H1 (cell line): ENCODE measurements around the gene TMEM128. TPM values are rescaled to one million over a fixed set of nuclear protein-coding genes. Genes with fewer than 3 reads are reported as not detected.

Experiments
- CTCF ChIA-PET: fragments of 300-600 bp; sonication (Branson Sonifier 250); formaldehyde crosslinking; loops from one replicate; lab custom pipeline; 2021; ENCODE audit not compliant: partially characterized antibody; lab: Charles Lee
- POLR2A ChIA-PET: fragments of 300-600 bp; sonication (Branson Sonifier 250); formaldehyde crosslinking; loops from one replicate; lab custom pipeline; 2021; ENCODE audit warnings: inconsistent platforms; ENCODE audit not compliant: partially characterized antibody; lab: Charles Lee
- DNase-seq, 2 experiments: peaks; one replicate each; pipeline versions ENCODE4 v3.0.0 to v3.0.0-alpha.2; 2010 to 2022; ENCODE audit warnings: low spot score in 2 of 2, low read depth in 1 of 2, mixed read lengths in 1 of 2
- FAIRE-seq: peaks from 2 replicates; lab custom pipeline; 2011; peaks lifted over from hg19 to GRCh38; lab: Jason Lieb, UNC
- H2AFZ ChIP-seq: 2 replicates; pipeline ENCODE4 v1.8.1; 2012; ENCODE audit warnings: low read length, inconsistent platforms
- H2AK5ac ChIP-seq: 2 replicates; pipeline ENCODE4 v1.6.1; 2013; ENCODE audit warnings: low read depth, low read length
- H2BK120ac ChIP-seq: replicated peaks from 2 replicates; pipeline ENCODE3; 2013; ENCODE audit warnings: low read depth, low read length, inconsistent platforms
- H2BK12ac ChIP-seq: 2 replicates; pipeline ENCODE4 v1.6.1; 2013; ENCODE audit warnings: low read depth, low read length
- H2BK15ac ChIP-seq: 2 replicates; pipeline ENCODE4 v1.6.1; 2013; ENCODE audit warnings: low read length
- H2BK20ac ChIP-seq: 2 replicates; pipeline ENCODE4 v1.6.1; 2013; ENCODE audit warnings: low read length
- H2BK5ac ChIP-seq: 2 replicates; pipeline ENCODE4 v1.6.1; 2013; ENCODE audit warnings: low read depth, low read length
- H3K14ac ChIP-seq: 2 replicates; pipeline ENCODE4 v1.6.1; 2013; ENCODE audit warnings: inconsistent platforms; ENCODE audit not compliant: insufficient read length
- H3K18ac ChIP-seq: 2 replicates; pipeline ENCODE4 v1.6.1; 2013; ENCODE audit warnings: low read length; ENCODE audit errors: extremely low read depth
- H3K23ac ChIP-seq: 2 replicates; pipeline ENCODE4 v1.6.1; 2013; ENCODE audit warnings: inconsistent platforms; ENCODE audit not compliant: insufficient read length
- H3K23me2 ChIP-seq: 2 replicates; pipeline ENCODE4 v1.6.1; 2013; ENCODE audit warnings: low read depth, low read length
- H3K27ac ChIP-seq: 2 replicates; pipeline ENCODE4 v1.6.1; 2011; ENCODE audit warnings: low read depth, low read length, inconsistent platforms
- H3K27me3 ChIP-seq, 4 experiments: replicated peaks in 1 of 4; 1 replicate in 1 of 4; 2 replicates in 3 of 4; pipeline versions ENCODE4 v1.6.1 to v1.8.1; 2011 to 2013; ENCODE audit warnings: low read length in 3 of 4, mild to moderate bottlenecking in 3 of 4, inconsistent platforms in 2 of 4, mixed read lengths in 2 of 4, moderate library complexity in 1 of 4; ENCODE audit not compliant: control insufficient read depth in 3 of 4, insufficient read depth in 3 of 4; ENCODE audit errors: extremely low read depth in 1 of 4
- H3K36me3 ChIP-seq, 4 experiments: 2 replicates each; pipeline versions ENCODE4 v1.6.1 to v1.8.1; 2011 to 2013; ENCODE audit warnings: mild to moderate bottlenecking in 4 of 4, low read length in 3 of 4, moderate library complexity in 2 of 4, control low read depth in 1 of 4, inconsistent platforms in 1 of 4; ENCODE audit not compliant: insufficient read depth in 4 of 4, control insufficient read depth in 2 of 4
- H3K4ac ChIP-seq: replicated peaks from 2 replicates; pipeline ENCODE3; 2013; ENCODE audit warnings: low read length, low read depth, mixed read lengths, inconsistent platforms; ENCODE audit not compliant: insufficient read length
- H3K4me1 ChIP-seq, 4 experiments: replicated peaks in 1 of 4; 1 replicate in 1 of 4; 2 replicates in 3 of 4; pipeline versions ENCODE4 v1.6.1 to v1.8.1; 2011 to 2013; ENCODE audit warnings: low read length in 3 of 4, inconsistent platforms in 2 of 4, mixed read lengths in 1 of 4; ENCODE audit not compliant: insufficient read depth in 4 of 4, control insufficient read depth in 3 of 4
- H3K4me2 ChIP-seq, 2 experiments: 2 replicates each; pipeline versions ENCODE4 v1.6.1 to v1.8.1; 2011 to 2013; ENCODE audit warnings: low read depth in 2 of 2, low read length in 2 of 2, control low read depth in 1 of 2, inconsistent platforms in 1 of 2, mild to moderate bottlenecking in 1 of 2; ENCODE audit not compliant: insufficient read depth in 1 of 2
- H3K4me3 ChIP-seq, 4 experiments: fragments of 200-600, 300-600 bp in 1 of 4; sonication (generic), shearing (Covaris generic), sonication (Bioruptor Twin) in 1 of 4; 2 replicates each; pipeline versions ENCODE4 v1.5.1 to v1.8.1; 2011 to 2016; ENCODE audit warnings: low read length in 4 of 4, low read depth in 3 of 4, control low read depth in 2 of 4, inconsistent platforms in 2 of 4, mild to moderate bottlenecking in 2 of 4, mixed read lengths in 1 of 4, moderate library complexity in 1 of 4; ENCODE audit not compliant: insufficient read depth in 2 of 4; ENCODE audit errors: extremely low read depth in 1 of 4
- H3K56ac ChIP-seq: replicated peaks from 2 replicates; pipeline ENCODE3; 2013; ENCODE audit warnings: low read depth, mild to moderate bottlenecking, mixed read lengths, low read length, inconsistent platforms; ENCODE audit not compliant: insufficient read length
- H3K79me1 ChIP-seq: 2 replicates; pipeline ENCODE4 v1.6.1; 2013; ENCODE audit warnings: low read depth, low read length, control low read depth
- H3K79me2 ChIP-seq, 2 experiments: 2 replicates each; pipeline versions ENCODE4 v1.6.1 to v1.8.1; 2012 to 2013; ENCODE audit warnings: low read length in 2 of 2, mild to moderate bottlenecking in 2 of 2, inconsistent platforms in 1 of 2; ENCODE audit not compliant: insufficient read depth in 2 of 2, control insufficient read depth in 1 of 2
- H3K9ac ChIP-seq, 4 experiments: replicated peaks in 1 of 4; 1 replicate in 1 of 4; 2 replicates in 3 of 4; pipeline versions ENCODE4 v1.6.1 to v1.8.1; 2011 to 2013; ENCODE audit warnings: low read depth in 3 of 4, low read length in 3 of 4, control low read depth in 2 of 4, mild to moderate bottlenecking in 2 of 4, moderate library complexity in 2 of 4, inconsistent platforms in 1 of 4; ENCODE audit errors: extremely low read depth in 1 of 4
- H3K9me3 ChIP-seq, 2 experiments: 2 replicates each; pipeline versions ENCODE4 v1.6.1 to v1.8.1; 2012 to 2013; ENCODE audit warnings: mild to moderate bottlenecking in 2 of 2, moderate library complexity in 2 of 2, control low read depth in 1 of 2, inconsistent platforms in 1 of 2, low read depth in 1 of 2, low read length in 1 of 2, mixed read lengths in 1 of 2; ENCODE audit not compliant: insufficient read depth in 2 of 2
- H4K20me1 ChIP-seq, 2 experiments: replicated peaks in 1 of 2; 2 replicates each; pipeline versions ENCODE3 to v1.8.1; 2011 to 2013; ENCODE audit warnings: inconsistent platforms in 2 of 2, low read length in 2 of 2, mild to moderate bottlenecking in 1 of 2; ENCODE audit not compliant: insufficient read depth in 2 of 2, control insufficient read depth in 1 of 2
- H4K5ac ChIP-seq: 2 replicates; pipeline ENCODE4 v1.6.1; 2013; ENCODE audit warnings: low read length, low read depth, mixed read lengths, inconsistent platforms; ENCODE audit not compliant: insufficient read length
- H4K8ac ChIP-seq: 2 replicates; pipeline ENCODE4 v1.8.0; 2013; ENCODE audit warnings: mild to moderate bottlenecking, moderate library complexity, low read length, inconsistent platforms; ENCODE audit not compliant: insufficient read depth; ENCODE audit errors: extremely low read depth
- H4K91ac ChIP-seq: replicated peaks from 2 replicates; pipeline ENCODE3; 2013; ENCODE audit warnings: low read length, mixed read lengths, inconsistent platforms; ENCODE audit not compliant: insufficient read length
- ATF2 ChIP-seq: IDR thresholded peaks from 2 replicates; pipeline ENCODE4 v1.6.1; 2012; ENCODE audit warnings: low read length, inconsistent platforms
- ATF3 ChIP-seq: IDR thresholded peaks from 2 replicates; pipeline ENCODE4 v1.6.1; 2011; ENCODE audit warnings: low read depth, mild to moderate bottlenecking, low read length; ENCODE audit not compliant: insufficient read depth
- EP300 ChIP-seq, 2 experiments: IDR thresholded peaks; 1 replicate in 1 of 2; 2 replicates in 1 of 2; pipeline ENCODE4 v1.6.1; 2011 to 2012; ENCODE audit warnings: low read depth in 2 of 2, low read length in 2 of 2, mild to moderate bottlenecking in 2 of 2, borderline replicate concordance in 1 of 2, inconsistent platforms in 1 of 2, moderate library complexity in 1 of 2
- KDM4A ChIP-seq: IDR thresholded peaks from one replicate; pipeline ENCODE4 v1.7.1; 2012; ENCODE audit warnings: low read depth, mild to moderate bottlenecking, moderate library complexity, low read length, inconsistent platforms; ENCODE audit not compliant: severe bottlenecking
- POLR2A ChIP-seq, 2 experiments: IDR thresholded peaks; 1 replicate in 1 of 2; 2 replicates in 1 of 2; pipeline ENCODE4 v1.6.1; 2011; ENCODE audit warnings: low read depth in 2 of 2, low read length in 2 of 2, mild to moderate bottlenecking in 2 of 2; ENCODE audit errors: control extremely low read depth in 1 of 2
- RXRA ChIP-seq: IDR thresholded peaks from 2 replicates; pipeline ENCODE4 v1.6.1; 2011; ENCODE audit warnings: low read depth, mild to moderate bottlenecking, low read length, moderate library complexity; ENCODE audit not compliant: insufficient read depth
- SIN3A ChIP-seq, 2 experiments: IDR thresholded peaks in 1 of 2; conservative IDR thresholded peaks in 1 of 2; 2 replicates each; pipeline ENCODE4 v1.6.1; 2011 to 2012; ENCODE audit warnings: low read length in 2 of 2, improper control_type of control experiment in 1 of 2, low read depth in 1 of 2, mild to moderate bottlenecking in 1 of 2
- SUZ12 ChIP-seq: fragments of 200-600 bp; sonication (generic); IDR thresholded peaks from 2 replicates; pipeline ENCODE4 v1.6.1; 2012; ENCODE audit warnings: mild to moderate bottlenecking, inconsistent platforms, low read length, moderate library complexity, mixed read lengths
- USF2 ChIP-seq: IDR thresholded peaks from 2 replicates; pipeline ENCODE4 v1.6.1; 2011; ENCODE audit warnings: low read length, improper control_type of control experiment
- WGBS, 2 experiments: shearing (Covaris generic) in 1 of 2; methylation state at CpG; one replicate each; pipeline versions ENCODE4 v1.1.6 to v1.1.7; 2013 to 2015; ENCODE audit warnings: low lambda C conversion rate in 2 of 2, mixed read lengths in 2 of 2, inconsistent platforms in 1 of 2, low coverage in 1 of 2, missing lambda C conversion rate in 1 of 2; ENCODE audit not compliant: insufficient replicate concordance in 2 of 2, insufficient coverage in 1 of 2, insufficient read length in 1 of 2; ENCODE audit errors: extremely low coverage in 1 of 2, missing lambda C conversion rate in 1 of 2; 5-methylcytosine and 5-hydroxymethylcytosine counted together
- polyA plus RNA-seq, 7 experiments: library from polyadenylated mRNA; depleted of rRNA in 3 of 7; stranded (reverse) in 5 of 7; unstranded in 2 of 7; fragments of >200 nt in 5 of 7; fragments of 200-250 nt in 2 of 7; gene quantifications; 1 replicate in 5 of 7; 2 replicates in 1 of 7; 4 replicates in 1 of 7; pipeline versions ENCODE4 v1.2.1 to v1.2.3, GENCODE V29; 2011 to 2013; ENCODE audit warnings: missing spikeins in 2 of 7, mixed read lengths in 2 of 7
- total RNA-seq: library from RNA; stranded (reverse); fragmentation: NEBNext Ultra II Directional; extraction: Animal tissue kit (Norgen Biotek cat#: 25700); gene quantifications from 2 replicates; pipeline ENCODE4 v1.2.1, GENCODE V29; 2021

Gene TMEM128
- total and polyA plus RNA-seq, 2 of the 8 experiments (the other 6 are each of a cell fraction or from before 2014, with no cell fraction given) = 17.7 to 33.6 TPM

- Histone ChIP-seq H3K36me3 (peaks cover 0 to 6% (median 2%) of the 10 kb centered on the region in 4 experiments; a peak in 4 of 8 replicates), H3K23ac (no peak overlapping the region), H2BK5ac (no peak overlapping the region), H3K18ac (no peak overlapping the region), H3K27ac (no peak overlapping the region), H4K91ac (no peak overlapping the region), H3K9me3 (no peaks in the 10 kb centered on the region), H2AFZ (no peak overlapping the region), H2BK15ac (no peak overlapping the region), H3K14ac (no peak overlapping the region), H4K5ac (no peak overlapping the region), H3K79me2 (peaks cover 0 to 8% of the 10 kb centered on the region in 2 experiments; a peak in 2 of 4 replicates), H3K4me3 (no peak overlapping the region), H3K27me3 (peaks cover 0 to 6% (median 0%) of the 10 kb centered on the region in 4 experiments; a peak in 1 of 7 replicates), H4K8ac (no peak overlapping the region), H2BK20ac (no peak overlapping the region), H3K9ac (no peak overlapping the region), H3K4me1 (peaks cover 0 to 6% (median 3%) of the 10 kb centered on the region in 4 experiments; a peak in 5 of 7 replicates), H3K4me2 (no peak overlapping the region), H2AK5ac (no peak overlapping the region), H3K56ac (no peak overlapping the region), H3K4ac (no peak overlapping the region), H2BK12ac (no peak overlapping the region), H4K20me1 (no peaks in the 10 kb centered on the region), H3K23me2 (peaks cover 8% of the 10 kb centered on the region), H2BK120ac (no peak overlapping the region), H3K79me1 (peaks cover 3% of the 10 kb centered on the region; the same call in 1 of the 2 replicates)
- DNase-seq (no peak), FAIRE-seq (no peak)
- POLR2A ChIA-PET = interaction anchor here (1.0 kb wide), 1 partner anchor 17 kb away, joined by 3 read pairs; no protein-coding TSS in a partner anchor
- WGBS, 2 experiments = 92% methylated on average over 8 of the region's 8 CpGs; no CpG with 5 or more reads in 1 of the 2 experiments
- CTCF ChIA-PET = interaction anchor here (0.6 to 2.3 kb wide), 6 partner anchors 9 to 78 kb away, joined by 3 to 11 read pairs (median 6); no protein-coding TSS in a partner anchor
- TF ChIP-seq KDM4A = no peak
- TF ChIP-seq ATF3 = no peak
- TF ChIP-seq USF2 = no peak
- TF ChIP-seq EP300 (IDR thresholded peaks at IDR 0.05; ENCODE audit: borderline replicate concordance in 1 of 2, low read depth in 2 of 2, low read length in 2 of 2) = no peak
- no peak for TF ChIP-seq ATF2
- TF ChIP-seq RXRA = no peak
- no peak for TF ChIP-seq SIN3A (conservative IDR thresholded peaks at IDR 0.05 in 1 of 2, IDR thresholded peaks at IDR 0.05 in 1 of 2; ENCODE audit: low read depth in 1 of 2, low read length in 2 of 2)
- no peak for TF ChIP-seq SUZ12
- TF ChIP-seq POLR2A (IDR thresholded peaks at IDR 0.05; ENCODE audit: control extremely low read depth in 1 of 2, low read depth in 2 of 2, low read length in 2 of 2) = no peak
Measured at GRCh38 chr4:4249866-4250265, 1.8 kb upstream of the TMEM128 start.
